Mesendoderm (in vitro differentiated cells): ENCODE measurements around the gene SRC.

ENCODE experiments used
- DNase-seq: peaks from one replicate; pipeline ENCODE4 v3.0.0; 2013
- H2AK5ac ChIP-seq: 2 replicates; pipeline ENCODE4 v1.6.1; 2013; ENCODE audit warnings: low read length, inconsistent platforms
- H2BK120ac ChIP-seq: 2 replicates; pipeline ENCODE4 v1.6.1; 2013; ENCODE audit warnings: low read depth, mild to moderate bottlenecking, low read length, moderate library complexity, mixed read lengths
- H2BK15ac ChIP-seq: replicated peaks from 2 replicates; pipeline ENCODE4 v1.6.1; 2013; ENCODE audit warnings: low read depth, mild to moderate bottlenecking, moderate library complexity
- H2BK5ac ChIP-seq: 2 replicates; pipeline ENCODE4 v1.6.1; 2013; ENCODE audit warnings: low read length, inconsistent platforms
- H3K18ac ChIP-seq: 2 replicates; pipeline ENCODE4 v1.6.1; 2013; ENCODE audit warnings: mild to moderate bottlenecking, low read length, mixed read lengths
- H3K23ac ChIP-seq: one replicate; pipeline ENCODE4 v1.6.1; 2013; ENCODE audit warnings: low read length
- H3K27ac ChIP-seq: 2 replicates; pipeline ENCODE4 v1.5.1; 2013; ENCODE audit warnings: low read depth, mild to moderate bottlenecking, inconsistent platforms, low read length, moderate library complexity
- H3K27me3 ChIP-seq: 2 replicates; pipeline ENCODE4 v1.6.1; 2013; ENCODE audit warnings: low read length, control low read depth, mild to moderate bottlenecking, inconsistent platforms; ENCODE audit not compliant: insufficient read depth, poor library complexity
- H3K36me3 ChIP-seq: 2 replicates; pipeline ENCODE4 v1.6.1; 2013; ENCODE audit warnings: low read length, inconsistent platforms; ENCODE audit not compliant: control insufficient read depth, insufficient read depth
- H3K4ac ChIP-seq: one replicate; pipeline ENCODE4 v1.6.1; 2013; ENCODE audit warnings: low read depth, mild to moderate bottlenecking, low read length, moderate library complexity
- H3K4me1 ChIP-seq: 2 replicates; pipeline ENCODE4 v1.6.1; 2013; ENCODE audit warnings: low read depth, low read length, inconsistent platforms; ENCODE audit not compliant: control insufficient read depth
- H3K4me2 ChIP-seq: 2 replicates; pipeline ENCODE4 v1.6.1; 2013; ENCODE audit warnings: low read length
- H3K4me3 ChIP-seq: 2 replicates; pipeline ENCODE4 v1.5.1; 2013; ENCODE audit warnings: mild to moderate bottlenecking, low read length
- H3K56ac ChIP-seq: one replicate; pipeline ENCODE4 v1.6.1; 2013; ENCODE audit warnings: low read length
- H3K79me1 ChIP-seq: 2 replicates; pipeline ENCODE4 v1.6.1; 2013; ENCODE audit warnings: low read length, inconsistent platforms
- H3K79me2 ChIP-seq: 2 replicates; pipeline ENCODE4 v1.6.1; 2013; ENCODE audit warnings: mild to moderate bottlenecking, low read length; ENCODE audit not compliant: control insufficient read depth, insufficient read depth
- H3K9ac ChIP-seq: 2 replicates; pipeline ENCODE4 v1.6.1; 2013; ENCODE audit warnings: low read length, inconsistent platforms
- H4K5ac ChIP-seq: one replicate; pipeline ENCODE4 v1.6.1; 2013; ENCODE audit warnings: low read length
- H4K8ac ChIP-seq: one replicate; pipeline ENCODE4 v1.6.1; 2013; ENCODE audit warnings: low read depth, mild to moderate bottlenecking, control low read depth, low read length, moderate library complexity
- WGBS: extraction: QIAGEN DNeasy Blood & Tissue Kit; methylation state at CpG from one replicate; pipeline ENCODE4 v1.1.7; 2013; ENCODE audit warnings: low lambda C conversion rate, missing lambda C conversion rate; ENCODE audit not compliant: insufficient coverage; ENCODE audit errors: extremely low coverage; 5-methylcytosine and 5-hydroxymethylcytosine counted together

Gene SRC

GRCh38 chr20:37421060-37421905 is 75.3 kb downstream of the SRC start:
- H3K79me2 ChIP-seq: no peaks in the 10 kb centered on the region
- H3K4me3 ChIP-seq: no peak overlapping the region
- H2AK5ac ChIP-seq: no peak overlapping the region
- no peak overlapping the region for H3K23ac ChIP-seq
- DNase-seq: no peak
- H3K4me1 ChIP-seq: no peaks in the 10 kb centered on the region
- no peak overlapping the region for H3K27ac ChIP-seq
- no peak overlapping the region for H3K56ac ChIP-seq
- H4K5ac ChIP-seq: no peak overlapping the region
- no peaks in the 10 kb centered on the region for H3K79me1 ChIP-seq
- H2BK5ac ChIP-seq: no peak overlapping the region
- no peak overlapping the region for H2BK120ac ChIP-seq
- no peak overlapping the region for H3K4me2 ChIP-seq
- H3K4ac ChIP-seq: no peak overlapping the region
- H3K36me3 ChIP-seq: no peaks in the 10 kb centered on the region
- H4K8ac ChIP-seq: no peak overlapping the region
- H3K18ac ChIP-seq: no peak overlapping the region
- no CpG with 5 or more reads among the region's 25 CpGs for WGBS
- H3K27me3 ChIP-seq: no peaks in the 10 kb centered on the region
- H3K9ac ChIP-seq: no peak overlapping the region
- H2BK15ac ChIP-seq: no peak overlapping the region

- H3K79me2 ChIP-seq: no peaks in the 10 kb centered on the region
- H3K4ac ChIP-seq: no peak overlapping the region
- H3K4me2 ChIP-seq: no peak overlapping the region
- no peak overlapping the region for H3K27ac ChIP-seq
- H4K8ac ChIP-seq: no peak overlapping the region
- H3K23ac ChIP-seq: no peak overlapping the region
- H3K9ac ChIP-seq: no peak overlapping the region
- H3K36me3 ChIP-seq: no peaks in the 10 kb centered on the region
- no peaks in the 10 kb centered on the region for H3K27me3 ChIP-seq
- H3K4me1 ChIP-seq: no peaks in the 10 kb centered on the region
- H3K56ac ChIP-seq: peak overlapping the region; percentile 35
- no peak overlapping the region for H4K5ac ChIP-seq
- no peak overlapping the region for H2AK5ac ChIP-seq
- H3K79me1 ChIP-seq: no peaks in the 10 kb centered on the region
- H3K18ac ChIP-seq: no peak overlapping the region
- no peak overlapping the region for H3K4me3 ChIP-seq
- H2BK15ac ChIP-seq: no peak overlapping the region
- WGBS: no CpG with 5 or more reads among the region's 6 CpGs
- DNase-seq: peak; percentile 64
- H2BK120ac ChIP-seq: no peak overlapping the region
- no peak overlapping the region for H2BK5ac ChIP-seq
Measured at GRCh38 chr20:37421988-37422387, 76.0 kb downstream of the SRC start.

- H3K9ac ChIP-seq: no peak overlapping the region
- no peak overlapping the region for H4K5ac ChIP-seq
- no CpG with 5 or more reads among the region's 11 CpGs for WGBS
- no peaks in the 10 kb centered on the region for H3K79me2 ChIP-seq
- no peak overlapping the region for H2AK5ac ChIP-seq
- H4K8ac ChIP-seq: no peak overlapping the region
- H3K4me3 ChIP-seq: no peak overlapping the region
- no peaks in the 10 kb centered on the region for H3K79me1 ChIP-seq
- no peak for DNase-seq
- H3K36me3 ChIP-seq: no peaks in the 10 kb centered on the region
- H3K23ac ChIP-seq: no peak overlapping the region
- no peaks in the 10 kb centered on the region for H3K4me1 ChIP-seq
- no peak overlapping the region for H3K27ac ChIP-seq
- no peak overlapping the region for H2BK15ac ChIP-seq
- no peak overlapping the region for H3K56ac ChIP-seq
- no peak overlapping the region for H3K4me2 ChIP-seq
- H3K4ac ChIP-seq: no peak overlapping the region
- H2BK120ac ChIP-seq: no peak overlapping the region
- no peak overlapping the region for H3K18ac ChIP-seq
- no peak overlapping the region for H2BK5ac ChIP-seq
- H3K27me3 ChIP-seq: no peaks in the 10 kb centered on the region
Measured at GRCh38 chr20:37422791-37423286, 76.9 kb downstream of the SRC start.

- Histone ChIP-seq H4K8ac (no peak overlapping the region), H3K79me2 (no peaks in the 10 kb centered on the region), H4K5ac (no peak overlapping the region), H3K4me2 (no peak overlapping the region), H2AK5ac (no peak overlapping the region), H3K18ac (no peak overlapping the region), H3K4me1 (no peaks in the 10 kb centered on the region), H2BK120ac (no peak overlapping the region), H2BK5ac (no peak overlapping the region), H2BK15ac (no peak overlapping the region), H3K56ac (no peak overlapping the region), H3K79me1 (no peaks in the 10 kb centered on the region), H3K9ac (no peak overlapping the region), H3K36me3 (no peaks in the 10 kb centered on the region), H3K4me3 (no peak overlapping the region), H3K23ac (no peak overlapping the region), H3K27me3 (no peaks in the 10 kb centered on the region), H3K27ac (no peak overlapping the region), H3K4ac (no peak overlapping the region)
- WGBS: no CpG with 5 or more reads among the region's 10 CpGs
- DNase-seq: no peak
Measured at GRCh38 chr20:37423545-37423944, 77.6 kb downstream of the SRC start.

- Histone ChIP-seq H3K4me1 (no peaks in the 10 kb centered on the region), H3K79me1 (no peaks in the 10 kb centered on the region), H2AK5ac (no peak overlapping the region), H3K4me2 (no peak overlapping the region), H2BK15ac (no peak overlapping the region), H2BK120ac (no peak overlapping the region), H3K4me3 (no peak overlapping the region), H3K56ac (no peak overlapping the region), H2BK5ac (no peak overlapping the region), H3K27me3 (no peaks in the 10 kb centered on the region), H3K79me2 (no peaks in the 10 kb centered on the region), H3K18ac (no peak overlapping the region), H3K4ac (no peak overlapping the region), H4K5ac (no peak overlapping the region), H4K8ac (no peak overlapping the region), H3K23ac (no peak overlapping the region), H3K9ac (no peak overlapping the region), H3K36me3 (no peaks in the 10 kb centered on the region), H3K27ac (no peak overlapping the region)
- WGBS: no CpG with 5 or more reads among the region's 3 CpGs
- no peak for DNase-seq
Measured at GRCh38 chr20:37424062-37424851, 78.3 kb downstream of the SRC start.
